Osteoblast (primary cell): ENCODE measurements around the gene ITIH3. TPM values are rescaled to one million over a fixed set of nuclear protein-coding genes. Genes with fewer than 3 reads are reported as not detected.

Experiments
- DNase-seq: peaks from one replicate; pipeline ENCODE4 v3.0.0; 2011; ENCODE audit warnings: low spot score, mixed read lengths; ENCODE audit not compliant: insufficient read length; ENCODE audit errors: missing footprints
- H2AFZ ChIP-seq: 2 replicates; pipeline ENCODE4 v1.6.0; 2011; ENCODE audit warnings: mild to moderate bottlenecking, low read length
- H3K27ac ChIP-seq: 2 replicates; pipeline ENCODE4 v1.5.1; 2011; ENCODE audit warnings: mild to moderate bottlenecking, low read depth, low read length, moderate library complexity
- H3K27me3 ChIP-seq: 2 replicates; pipeline ENCODE4 v1.6.0; 2012; ENCODE audit warnings: mild to moderate bottlenecking, control low read depth, inconsistent platforms, low read length, moderate library complexity; ENCODE audit not compliant: insufficient read depth
- H3K36me3 ChIP-seq: 2 replicates; pipeline ENCODE4 v1.5.1; 2011; ENCODE audit warnings: mild to moderate bottlenecking, low read length, control low read depth, moderate library complexity; ENCODE audit not compliant: insufficient read depth
- H3K4me1 ChIP-seq: 2 replicates; pipeline ENCODE4 v1.5.1; 2011; ENCODE audit warnings: mild to moderate bottlenecking, low read length, control low read depth, moderate library complexity; ENCODE audit not compliant: insufficient read depth
- H3K4me2 ChIP-seq: 2 replicates; pipeline ENCODE4 v1.6.0; 2011; ENCODE audit warnings: mild to moderate bottlenecking, low read length; ENCODE audit not compliant: insufficient read depth
- H3K4me3 ChIP-seq: fragments of 200-600 bp; sonication (generic); 3 replicates; pipeline ENCODE4 v1.5.1; 2012; ENCODE audit warnings: mild to moderate bottlenecking, low read length, inconsistent platforms; ENCODE audit not compliant: insufficient read depth
- H3K79me2 ChIP-seq: 2 replicates; pipeline ENCODE4 v1.6.0; 2012; ENCODE audit warnings: mild to moderate bottlenecking, low read length, control low read depth, inconsistent platforms; ENCODE audit not compliant: insufficient read depth
- H3K9me3 ChIP-seq: 2 replicates; pipeline ENCODE4 v1.5.1; 2011; ENCODE audit warnings: low read depth, low read length, control low read depth
- H4K20me1 ChIP-seq: 2 replicates; pipeline ENCODE4 v1.6.0; 2012; ENCODE audit warnings: mild to moderate bottlenecking, low read length, control low read depth; ENCODE audit not compliant: insufficient read depth
- total RNA-seq: library from RNA; depleted of rRNA; stranded (reverse); fragments of >200 nt; gene quantifications from 2 replicates; pipeline ENCODE4 v1.2.3, GENCODE V29; 2012
- TF ChIP-seq, protein P1 (sequence below): IDR thresholded peaks from 2 replicates; pipeline ENCODE4 v1.5.1; 2011; ENCODE audit warnings: mild to moderate bottlenecking, low read depth, low read length, moderate library complexity; ENCODE audit errors: extremely low read depth

ITIH3 gene
- total RNA-seq, 1 donor, result under 0.01 TPM

DNA sequence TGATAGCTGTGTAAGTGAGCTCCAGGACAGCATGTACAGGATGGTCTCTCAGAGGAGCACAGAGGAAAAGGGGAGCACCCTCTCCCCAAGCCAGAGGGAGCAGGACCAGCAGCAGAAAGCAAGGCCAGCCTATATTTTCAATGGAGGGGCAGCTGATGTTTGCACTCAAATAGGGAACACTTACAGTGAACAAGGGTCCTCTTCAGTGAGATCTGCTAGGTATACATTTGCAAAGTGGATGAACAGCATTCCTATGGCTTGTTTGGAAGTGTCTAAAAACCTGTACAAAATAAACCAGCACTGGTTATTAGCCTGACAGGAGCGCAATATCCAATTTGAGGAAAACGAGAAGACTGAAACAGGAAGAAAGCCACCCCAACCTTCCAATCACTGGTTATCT, 57.8 kb downstream of the ITIH3 start:
- Histone ChIP-seq H3K36me3 (peaks cover 5% of the 10 kb centered on the region), H2AFZ (no peak overlapping the region), H3K27ac (no peak overlapping the region), H3K79me2 (no peaks in the 10 kb centered on the region), H4K20me1 (peaks cover 16% of the 10 kb centered on the region), H3K4me1 (peaks cover 4% of the 10 kb centered on the region), H3K4me2 (no peak overlapping the region), H3K9me3 (no peaks in the 10 kb centered on the region), H3K27me3 (no peaks in the 10 kb centered on the region), H3K4me3 (no peak overlapping the region)
- TF ChIP-seq, protein P1, sequence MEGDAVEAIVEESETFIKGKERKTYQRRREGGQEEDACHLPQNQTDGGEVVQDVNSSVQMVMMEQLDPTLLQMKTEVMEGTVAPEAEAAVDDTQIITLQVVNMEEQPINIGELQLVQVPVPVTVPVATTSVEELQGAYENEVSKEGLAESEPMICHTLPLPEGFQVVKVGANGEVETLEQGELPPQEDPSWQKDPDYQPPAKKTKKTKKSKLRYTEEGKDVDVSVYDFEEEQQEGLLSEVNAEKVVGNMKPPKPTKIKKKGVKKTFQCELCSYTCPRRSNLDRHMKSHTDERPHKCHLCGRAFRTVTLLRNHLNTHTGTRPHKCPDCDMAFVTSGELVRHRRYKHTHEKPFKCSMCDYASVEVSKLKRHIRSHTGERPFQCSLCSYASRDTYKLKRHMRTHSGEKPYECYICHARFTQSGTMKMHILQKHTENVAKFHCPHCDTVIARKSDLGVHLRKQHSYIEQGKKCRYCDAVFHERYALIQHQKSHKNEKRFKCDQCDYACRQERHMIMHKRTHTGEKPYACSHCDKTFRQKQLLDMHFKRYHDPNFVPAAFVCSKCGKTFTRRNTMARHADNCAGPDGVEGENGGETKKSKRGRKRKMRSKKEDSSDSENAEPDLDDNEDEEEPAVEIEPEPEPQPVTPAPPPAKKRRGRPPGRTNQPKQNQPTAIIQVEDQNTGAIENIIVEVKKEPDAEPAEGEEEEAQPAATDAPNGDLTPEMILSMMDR, result no peak
- DNase-seq, result no peak

DNA sequence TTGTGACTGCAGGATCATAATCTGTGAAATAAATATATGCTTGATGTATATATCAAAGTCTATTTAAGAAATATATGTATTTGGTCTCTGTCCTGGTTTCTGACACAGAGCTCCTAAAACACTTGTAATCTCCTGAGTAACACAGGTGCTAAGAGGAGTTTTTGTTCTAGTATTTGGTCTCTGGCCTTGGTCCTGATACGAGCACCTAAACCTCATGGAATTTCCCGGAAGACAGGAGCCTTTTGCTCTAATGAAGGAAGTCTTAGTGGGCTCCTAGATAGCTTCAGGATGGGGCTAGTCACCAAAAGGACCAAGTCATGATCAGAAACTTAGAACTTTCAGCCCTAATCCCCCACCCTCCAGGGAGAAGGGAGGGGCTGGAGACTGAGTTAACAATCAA, 59.4 kb downstream of the ITIH3 start:
- TF ChIP-seq, protein P1, result no peak
- no peak overlapping the region for H3K4me2 ChIP-seq
- H3K36me3 ChIP-seq, result peaks cover 3% of the 10 kb centered on the region
- no peaks in the 10 kb centered on the region for H3K9me3 ChIP-seq
- no peak for DNase-seq
- H2AFZ ChIP-seq, result no peak overlapping the region
- no peaks in the 10 kb centered on the region for H3K79me2 ChIP-seq
- peaks cover under 1% of the 10 kb centered on the region for H3K4me1 ChIP-seq
- no peaks in the 10 kb centered on the region for H3K27me3 ChIP-seq
- peaks cover 10% of the 10 kb centered on the region for H4K20me1 ChIP-seq
- no peak overlapping the region for H3K27ac ChIP-seq
- H3K4me3 ChIP-seq, result no peak overlapping the region

GRCh38 chr3:52856666-52857065, 62.1 kb downstream of the ITIH3 start:
- Histone ChIP-seq H3K4me2 (no peak overlapping the region), H4K20me1 (peaks cover 10% of the 10 kb centered on the region), H3K79me2 (no peaks in the 10 kb centered on the region), H3K4me3 (no peak overlapping the region), H3K27ac (no peak overlapping the region), H3K27me3 (no peaks in the 10 kb centered on the region), H3K4me1 (no peaks in the 10 kb centered on the region), H3K36me3 (peaks cover 3% of the 10 kb centered on the region), H3K9me3 (no peaks in the 10 kb centered on the region), H2AFZ (no peak overlapping the region)
- no peak for DNase-seq
- TF ChIP-seq, protein P1, result no peak

DNA sequence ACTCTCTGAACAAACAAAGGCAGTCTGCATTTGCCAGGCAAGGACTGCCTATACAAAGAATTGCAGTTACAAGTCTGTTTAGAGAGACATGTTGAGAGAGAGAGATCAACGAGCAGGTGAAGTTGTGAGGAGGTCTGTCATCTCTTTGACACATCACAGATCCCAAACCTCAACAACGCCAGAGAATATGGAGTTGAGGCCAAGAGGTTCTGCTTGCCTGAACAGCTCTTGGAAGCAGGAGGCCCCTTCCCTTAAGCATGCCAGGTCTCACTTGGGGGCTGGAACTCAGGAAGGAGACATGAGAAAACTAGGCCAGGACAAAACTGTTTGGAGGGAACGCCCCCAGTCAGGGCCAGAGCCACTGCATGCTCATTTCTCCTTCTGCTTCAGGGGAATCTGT, 62.5 kb downstream of the ITIH3 start:
- Histone ChIP-seq H3K4me2 (no peak overlapping the region), H2AFZ (no peak overlapping the region), H3K4me1 (no peaks in the 10 kb centered on the region), H3K36me3 (peaks cover under 1% of the 10 kb centered on the region), H3K79me2 (no peaks in the 10 kb centered on the region), H3K27ac (no peak overlapping the region), H3K4me3 (no peak overlapping the region), H3K9me3 (no peaks in the 10 kb centered on the region), H3K27me3 (no peaks in the 10 kb centered on the region), H4K20me1 (peaks cover 13% of the 10 kb centered on the region)
- TF ChIP-seq, protein P1, result no peak
- DNase-seq, result no peak
